Liver (tissue), 9 donors: ENCODE measurements around the gene ZBED2. TPM values are rescaled to one million over a fixed set of nuclear protein-coding genes. Genes with fewer than 3 reads are reported as not detected.

ENCODE experiments used
- DNase-seq: peaks from one replicate; pipeline ENCODE4 v3.0.0-alpha.2; 2017; ENCODE audit warnings: low spot score
- H3K27ac ChIP-seq, 2 donors: one replicate each; pipeline ENCODE4 v1.7.0; 2013; ENCODE audit warnings: inconsistent platforms in 2 of 2, low read length in 2 of 2, control low read depth in 1 of 2, low read depth in 1 of 2, mild to moderate bottlenecking in 1 of 2
- H3K27me3 ChIP-seq, 4 donors: one replicate each; pipeline versions ENCODE4 v1.6.1 to v1.7.0; 2013; ENCODE audit warnings: low read length in 3 of 4, inconsistent platforms in 1 of 4, mild to moderate bottlenecking in 1 of 4, moderate library complexity in 1 of 4; ENCODE audit not compliant: control insufficient read depth in 4 of 4, insufficient read depth in 4 of 4
- H3K36me3 ChIP-seq, 4 donors: one replicate each; pipeline versions ENCODE4 v1.6.1 to v1.7.0; 2013; ENCODE audit warnings: low read length in 3 of 4, mild to moderate bottlenecking in 3 of 4, low read depth in 1 of 4, moderate library complexity in 1 of 4; ENCODE audit not compliant: control insufficient read depth in 4 of 4, insufficient read depth in 3 of 4
- H3K4me1 ChIP-seq, 4 donors: one replicate each; pipeline versions ENCODE4 v1.6.1 to v1.7.0; 2013; ENCODE audit warnings: low read length in 3 of 4, mild to moderate bottlenecking in 3 of 4, moderate library complexity in 1 of 4; ENCODE audit not compliant: control insufficient read depth in 4 of 4, insufficient read depth in 4 of 4
- H3K4me3 ChIP-seq, 3 donors: one replicate each; pipeline versions ENCODE4 v1.6.1 to v1.7.0; 2013; ENCODE audit warnings: low read length in 3 of 3, control low read depth in 1 of 3, low read depth in 1 of 3, mild to moderate bottlenecking in 1 of 3
- H3K9ac ChIP-seq, 2 donors: one replicate each; pipeline ENCODE4 v1.7.0; 2013; ENCODE audit warnings: low read length in 2 of 2, mild to moderate bottlenecking in 2 of 2, moderate library complexity in 2 of 2, control low read depth in 1 of 2, low read depth in 1 of 2
- H3K9me3 ChIP-seq, 4 donors: one replicate each; pipeline versions ENCODE4 v1.6.1 to v1.7.0; 2013; ENCODE audit warnings: low read length in 3 of 4; ENCODE audit not compliant: control insufficient read depth in 4 of 4
- EGR1 ChIP-seq, 2 donors: IDR thresholded peaks; 2 replicates each; pipeline ENCODE4 v1.6.1; 2016 to 2018; ENCODE audit warnings: antibody characterized with exemption in 2 of 2, low read depth in 2 of 2
- FOXA1 ChIP-seq: IDR thresholded peaks from 2 replicates; pipeline ENCODE4 v1.6.1; 2016; ENCODE audit warnings: antibody characterized with exemption
- FOXA2 ChIP-seq: IDR thresholded peaks from 2 replicates; pipeline ENCODE4 v1.6.1; 2016; ENCODE audit warnings: antibody characterized with exemption
- GABPA ChIP-seq, 2 donors: IDR thresholded peaks in 1 of 2; conservative IDR thresholded peaks in 1 of 2; 2 replicates each; pipeline ENCODE4 v1.6.1; 2016; ENCODE audit warnings: antibody characterized with exemption in 2 of 2, mild to moderate bottlenecking in 1 of 2, moderate library complexity in 1 of 2
- HNF4A ChIP-seq, 2 donors: conservative IDR thresholded peaks; 2 replicates each; pipeline ENCODE4 v1.6.1; 2016; ENCODE audit warnings: antibody characterized with exemption in 2 of 2, mild to moderate bottlenecking in 2 of 2
- HNF4G ChIP-seq: IDR thresholded peaks from 2 replicates; pipeline ENCODE4 v1.6.1; 2016; ENCODE audit warnings: antibody characterized with exemption
- JUND ChIP-seq, 2 donors: IDR thresholded peaks; 2 replicates each; pipeline ENCODE4 v1.6.1; 2016; ENCODE audit warnings: antibody characterized with exemption in 2 of 2
- NR2F2 ChIP-seq: IDR thresholded peaks from 2 replicates; pipeline ENCODE4 v1.6.1; 2016; ENCODE audit warnings: antibody characterized with exemption
- RAD21 ChIP-seq, 2 donors: IDR thresholded peaks; 2 replicates each; pipeline ENCODE4 v1.6.1; 2016; ENCODE audit warnings: antibody characterized with exemption in 2 of 2, mild to moderate bottlenecking in 2 of 2
- RXRA ChIP-seq, 2 donors: IDR thresholded peaks; 2 replicates each; pipeline ENCODE4 v1.6.1; 2017 to 2018; ENCODE audit warnings: antibody characterized with exemption in 2 of 2, mild to moderate bottlenecking in 1 of 2
- SP1 ChIP-seq: IDR thresholded peaks from 2 replicates; pipeline ENCODE4 v1.6.1; 2018; ENCODE audit warnings: antibody characterized with exemption, mild to moderate bottlenecking
- TAF1 ChIP-seq: conservative IDR thresholded peaks from 2 replicates; pipeline ENCODE4 v1.6.1; 2016; ENCODE audit warnings: antibody characterized with exemption, mild to moderate bottlenecking
- YY1 ChIP-seq: IDR thresholded peaks from 2 replicates; pipeline ENCODE4 v1.6.1; 2016; ENCODE audit warnings: antibody characterized with exemption, mild to moderate bottlenecking
- polyA plus RNA-seq, 2 donors: library from polyadenylated mRNA; stranded (reverse) in 1 of 2; unstranded in 1 of 2; fragments of 200-250 nt in 1 of 2; fragments of >200 nt in 1 of 2; fragmentation: Nextera tagmentation in 1 of 2; extraction: Ambion mirVana in 1 of 2; gene quantifications; one replicate each; pipeline versions ENCODE4 v1.2.1 to v1.2.3, GENCODE V29; 2013 to 2015
- total RNA-seq, 2 donors: library from RNA; depleted of rRNA; stranded (reverse); fragments of >200 nt; gene quantifications; one replicate each; pipeline ENCODE4 v1.2.3, GENCODE V29; 2014
- TF ChIP-seq, protein P1 (sequence below): IDR thresholded peaks from 2 replicates; pipeline ENCODE4 v1.6.1; 2016; ENCODE audit warnings: antibody characterized with exemption, mild to moderate bottlenecking
- TF ChIP-seq, protein P2 (sequence below): IDR thresholded peaks from 2 replicates; pipeline ENCODE4 v1.6.1; 2016; ENCODE audit warnings: antibody characterized with exemption
- TF ChIP-seq, protein P3 (sequence below): fragments of 150-350 bp; IDR thresholded peaks from 2 replicates; pipeline ENCODE4 v1.5.1; 2017; ENCODE audit warnings: improper control_type of control experiment, low read depth, low read length; ENCODE audit not compliant: missing input control
- TF ChIP-seq, protein P4 (sequence below): IDR thresholded peaks from 2 replicates; pipeline ENCODE4 v1.6.1; 2016; ENCODE audit warnings: antibody characterized with exemption
- TF ChIP-seq, protein P5 (sequence below): IDR thresholded peaks from 2 replicates; pipeline ENCODE4 v1.6.1; 2016; ENCODE audit warnings: antibody characterized with exemption
- donor health status: healthy.
- donor health status: healthy.
- donor health status: healthy.
- donor health status: healthy.
- donor health status: healthy.

ZBED2 gene
- total and polyA plus RNA-seq, 4 donors = not detected

DNA sequence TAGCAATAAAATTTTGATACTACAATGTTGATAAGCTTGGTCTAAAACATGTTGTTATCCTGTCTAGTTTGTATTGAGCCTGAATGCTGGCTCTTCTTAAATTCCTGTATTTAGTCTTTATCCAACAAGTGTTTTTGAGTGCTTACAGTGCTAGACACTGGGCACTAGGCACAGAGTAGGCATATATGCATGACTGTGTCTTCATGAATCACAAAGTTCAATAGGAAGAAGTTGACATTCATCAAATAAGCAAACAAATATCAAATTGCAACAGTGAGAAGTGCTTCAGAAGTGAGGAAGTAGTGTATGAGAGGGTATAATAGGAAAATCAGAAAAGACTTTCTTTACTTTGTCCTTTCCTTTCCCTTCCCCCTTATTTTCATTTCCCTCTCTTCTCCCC lies 46.4 kb downstream of the ZBED2 start:
- no peaks in the 10 kb centered on the region for H3K27me3 ChIP-seq
- DNase-seq = no peak
- TF ChIP-seq NR2F2 = no peak
- TF ChIP-seq, protein P1, sequence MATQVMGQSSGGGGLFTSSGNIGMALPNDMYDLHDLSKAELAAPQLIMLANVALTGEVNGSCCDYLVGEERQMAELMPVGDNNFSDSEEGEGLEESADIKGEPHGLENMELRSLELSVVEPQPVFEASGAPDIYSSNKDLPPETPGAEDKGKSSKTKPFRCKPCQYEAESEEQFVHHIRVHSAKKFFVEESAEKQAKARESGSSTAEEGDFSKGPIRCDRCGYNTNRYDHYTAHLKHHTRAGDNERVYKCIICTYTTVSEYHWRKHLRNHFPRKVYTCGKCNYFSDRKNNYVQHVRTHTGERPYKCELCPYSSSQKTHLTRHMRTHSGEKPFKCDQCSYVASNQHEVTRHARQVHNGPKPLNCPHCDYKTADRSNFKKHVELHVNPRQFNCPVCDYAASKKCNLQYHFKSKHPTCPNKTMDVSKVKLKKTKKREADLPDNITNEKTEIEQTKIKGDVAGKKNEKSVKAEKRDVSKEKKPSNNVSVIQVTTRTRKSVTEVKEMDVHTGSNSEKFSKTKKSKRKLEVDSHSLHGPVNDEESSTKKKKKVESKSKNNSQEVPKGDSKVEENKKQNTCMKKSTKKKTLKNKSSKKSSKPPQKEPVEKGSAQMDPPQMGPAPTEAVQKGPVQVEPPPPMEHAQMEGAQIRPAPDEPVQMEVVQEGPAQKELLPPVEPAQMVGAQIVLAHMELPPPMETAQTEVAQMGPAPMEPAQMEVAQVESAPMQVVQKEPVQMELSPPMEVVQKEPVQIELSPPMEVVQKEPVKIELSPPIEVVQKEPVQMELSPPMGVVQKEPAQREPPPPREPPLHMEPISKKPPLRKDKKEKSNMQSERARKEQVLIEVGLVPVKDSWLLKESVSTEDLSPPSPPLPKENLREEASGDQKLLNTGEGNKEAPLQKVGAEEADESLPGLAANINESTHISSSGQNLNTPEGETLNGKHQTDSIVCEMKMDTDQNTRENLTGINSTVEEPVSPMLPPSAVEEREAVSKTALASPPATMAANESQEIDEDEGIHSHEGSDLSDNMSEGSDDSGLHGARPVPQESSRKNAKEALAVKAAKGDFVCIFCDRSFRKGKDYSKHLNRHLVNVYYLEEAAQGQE = no peak
- TF ChIP-seq, protein P2, sequence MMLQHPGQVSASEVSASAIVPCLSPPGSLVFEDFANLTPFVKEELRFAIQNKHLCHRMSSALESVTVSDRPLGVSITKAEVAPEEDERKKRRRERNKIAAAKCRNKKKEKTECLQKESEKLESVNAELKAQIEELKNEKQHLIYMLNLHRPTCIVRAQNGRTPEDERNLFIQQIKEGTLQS = no peak
- TF ChIP-seq, protein P3, sequence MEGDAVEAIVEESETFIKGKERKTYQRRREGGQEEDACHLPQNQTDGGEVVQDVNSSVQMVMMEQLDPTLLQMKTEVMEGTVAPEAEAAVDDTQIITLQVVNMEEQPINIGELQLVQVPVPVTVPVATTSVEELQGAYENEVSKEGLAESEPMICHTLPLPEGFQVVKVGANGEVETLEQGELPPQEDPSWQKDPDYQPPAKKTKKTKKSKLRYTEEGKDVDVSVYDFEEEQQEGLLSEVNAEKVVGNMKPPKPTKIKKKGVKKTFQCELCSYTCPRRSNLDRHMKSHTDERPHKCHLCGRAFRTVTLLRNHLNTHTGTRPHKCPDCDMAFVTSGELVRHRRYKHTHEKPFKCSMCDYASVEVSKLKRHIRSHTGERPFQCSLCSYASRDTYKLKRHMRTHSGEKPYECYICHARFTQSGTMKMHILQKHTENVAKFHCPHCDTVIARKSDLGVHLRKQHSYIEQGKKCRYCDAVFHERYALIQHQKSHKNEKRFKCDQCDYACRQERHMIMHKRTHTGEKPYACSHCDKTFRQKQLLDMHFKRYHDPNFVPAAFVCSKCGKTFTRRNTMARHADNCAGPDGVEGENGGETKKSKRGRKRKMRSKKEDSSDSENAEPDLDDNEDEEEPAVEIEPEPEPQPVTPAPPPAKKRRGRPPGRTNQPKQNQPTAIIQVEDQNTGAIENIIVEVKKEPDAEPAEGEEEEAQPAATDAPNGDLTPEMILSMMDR = no peak
- TF ChIP-seq RAD21 (IDR thresholded peaks at IDR 0.05) = no peak
- TF ChIP-seq GABPA (IDR thresholded peaks at IDR 0.05 in 1 of 2, conservative IDR thresholded peaks at IDR 0.05 in 1 of 2) = no peak
- TF ChIP-seq SP1 = no peak
- TF ChIP-seq YY1 = no peak
- no peak for TF ChIP-seq TAF1
- TF ChIP-seq, protein P4, sequence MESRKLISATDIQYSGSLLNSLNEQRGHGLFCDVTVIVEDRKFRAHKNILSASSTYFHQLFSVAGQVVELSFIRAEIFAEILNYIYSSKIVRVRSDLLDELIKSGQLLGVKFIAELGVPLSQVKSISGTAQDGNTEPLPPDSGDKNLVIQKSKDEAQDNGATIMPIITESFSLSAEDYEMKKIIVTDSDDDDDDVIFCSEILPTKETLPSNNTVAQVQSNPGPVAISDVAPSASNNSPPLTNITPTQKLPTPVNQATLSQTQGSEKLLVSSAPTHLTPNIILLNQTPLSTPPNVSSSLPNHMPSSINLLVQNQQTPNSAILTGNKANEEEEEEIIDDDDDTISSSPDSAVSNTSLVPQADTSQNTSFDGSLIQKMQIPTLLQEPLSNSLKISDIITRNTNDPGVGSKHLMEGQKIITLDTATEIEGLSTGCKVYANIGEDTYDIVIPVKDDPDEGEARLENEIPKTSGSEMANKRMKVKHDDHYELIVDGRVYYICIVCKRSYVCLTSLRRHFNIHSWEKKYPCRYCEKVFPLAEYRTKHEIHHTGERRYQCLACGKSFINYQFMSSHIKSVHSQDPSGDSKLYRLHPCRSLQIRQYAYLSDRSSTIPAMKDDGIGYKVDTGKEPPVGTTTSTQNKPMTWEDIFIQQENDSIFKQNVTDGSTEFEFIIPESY = no peak
- TF ChIP-seq, protein P5, sequence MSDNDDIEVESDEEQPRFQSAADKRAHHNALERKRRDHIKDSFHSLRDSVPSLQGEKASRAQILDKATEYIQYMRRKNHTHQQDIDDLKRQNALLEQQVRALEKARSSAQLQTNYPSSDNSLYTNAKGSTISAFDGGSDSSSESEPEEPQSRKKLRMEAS = no peak
- TF ChIP-seq JUND (IDR thresholded peaks at IDR 0.05) = no peak
- TF ChIP-seq RXRA (IDR thresholded peaks at IDR 0.05) = no peak
- TF ChIP-seq FOXA2 = no peak
- no peak for TF ChIP-seq HNF4A (conservative IDR thresholded peaks at IDR 0.05)
- TF ChIP-seq EGR1 (IDR thresholded peaks at IDR 0.05; ENCODE audit: low read depth in 2 of 2) = no peak
- TF ChIP-seq HNF4G = no peak
- no peak for TF ChIP-seq FOXA1
- no peaks in the 10 kb centered on the region for H3K9me3 ChIP-seq
- no peaks in the 10 kb centered on the region for H3K36me3 ChIP-seq
- no peak overlapping the region for H3K4me3 ChIP-seq
- H3K9ac ChIP-seq = no peak overlapping the region
- no peaks in the 10 kb centered on the region for H3K4me1 ChIP-seq
- H3K27ac ChIP-seq = no peak overlapping the region
